ENCODE measurements around the gene KIAA1549.

Gene KIAA1549

DNA sequence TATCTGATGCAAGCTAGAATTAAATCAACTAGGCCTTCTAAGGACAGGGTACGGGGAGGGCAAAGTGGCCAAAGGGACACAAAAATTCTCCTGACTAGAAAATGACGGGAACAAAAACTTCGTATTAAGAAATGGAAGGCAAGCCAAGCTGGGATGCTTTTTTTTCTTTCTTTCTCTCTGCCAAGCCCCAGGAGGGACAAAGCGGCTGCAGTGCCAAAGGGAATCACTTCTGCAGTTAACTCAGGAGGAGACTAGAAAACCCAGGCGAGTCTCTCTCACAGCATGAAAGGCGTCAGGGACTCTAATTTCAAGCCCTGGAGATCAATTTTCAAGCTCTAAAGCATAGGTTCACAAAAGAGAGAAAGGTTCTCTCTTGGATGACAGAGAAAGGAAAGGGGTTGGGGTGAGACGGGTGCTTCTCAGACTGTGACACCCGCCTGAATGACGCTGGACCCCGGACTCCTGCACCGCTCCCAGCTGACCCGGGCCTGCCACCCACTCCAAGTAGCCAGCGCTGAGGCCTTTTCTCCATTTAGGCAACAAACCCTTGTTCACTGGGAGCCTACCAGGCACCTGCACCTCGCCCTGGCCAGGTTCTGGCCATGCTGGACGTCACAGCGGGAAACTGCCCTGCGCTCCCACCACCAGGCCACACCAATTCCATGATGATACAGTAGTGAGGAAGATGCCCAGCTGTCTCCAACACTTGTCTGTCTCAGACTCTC, 56.5 kb downstream of the KIAA1549 start:
- H3K4me3 ChIP-seq (ENCODE audit: low read depth, low read length), result no peak overlapping the region
- TF ChIP-seq, protein P1, sequence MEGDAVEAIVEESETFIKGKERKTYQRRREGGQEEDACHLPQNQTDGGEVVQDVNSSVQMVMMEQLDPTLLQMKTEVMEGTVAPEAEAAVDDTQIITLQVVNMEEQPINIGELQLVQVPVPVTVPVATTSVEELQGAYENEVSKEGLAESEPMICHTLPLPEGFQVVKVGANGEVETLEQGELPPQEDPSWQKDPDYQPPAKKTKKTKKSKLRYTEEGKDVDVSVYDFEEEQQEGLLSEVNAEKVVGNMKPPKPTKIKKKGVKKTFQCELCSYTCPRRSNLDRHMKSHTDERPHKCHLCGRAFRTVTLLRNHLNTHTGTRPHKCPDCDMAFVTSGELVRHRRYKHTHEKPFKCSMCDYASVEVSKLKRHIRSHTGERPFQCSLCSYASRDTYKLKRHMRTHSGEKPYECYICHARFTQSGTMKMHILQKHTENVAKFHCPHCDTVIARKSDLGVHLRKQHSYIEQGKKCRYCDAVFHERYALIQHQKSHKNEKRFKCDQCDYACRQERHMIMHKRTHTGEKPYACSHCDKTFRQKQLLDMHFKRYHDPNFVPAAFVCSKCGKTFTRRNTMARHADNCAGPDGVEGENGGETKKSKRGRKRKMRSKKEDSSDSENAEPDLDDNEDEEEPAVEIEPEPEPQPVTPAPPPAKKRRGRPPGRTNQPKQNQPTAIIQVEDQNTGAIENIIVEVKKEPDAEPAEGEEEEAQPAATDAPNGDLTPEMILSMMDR (conservative IDR thresholded peaks at IDR 0.05; ENCODE audit: low read depth, low read length), result no peak
- DNase-seq (ENCODE audit: low read depth), result no peak

DNA sequence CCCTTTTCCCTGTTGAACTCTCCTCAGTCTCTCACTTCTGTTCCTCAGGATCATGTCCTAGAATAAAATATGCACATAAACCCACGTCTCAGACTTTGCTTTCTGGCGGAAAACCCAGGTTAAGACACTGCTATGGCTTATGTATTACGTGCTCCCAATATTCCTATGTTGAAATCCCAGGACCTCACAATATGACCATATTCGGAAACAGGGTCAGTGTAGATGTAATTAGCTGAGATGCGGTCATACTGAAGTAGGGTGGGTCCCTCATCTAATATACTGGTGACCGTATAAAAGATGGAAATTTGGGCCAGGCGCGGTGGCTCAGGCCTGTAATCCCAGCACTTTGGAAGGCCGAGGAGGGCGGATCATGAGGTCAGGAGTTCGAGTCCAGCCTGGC, 59.9 kb downstream of the KIAA1549 start:
- no peak for DNase-seq (ENCODE audit: low read depth)

DNA sequence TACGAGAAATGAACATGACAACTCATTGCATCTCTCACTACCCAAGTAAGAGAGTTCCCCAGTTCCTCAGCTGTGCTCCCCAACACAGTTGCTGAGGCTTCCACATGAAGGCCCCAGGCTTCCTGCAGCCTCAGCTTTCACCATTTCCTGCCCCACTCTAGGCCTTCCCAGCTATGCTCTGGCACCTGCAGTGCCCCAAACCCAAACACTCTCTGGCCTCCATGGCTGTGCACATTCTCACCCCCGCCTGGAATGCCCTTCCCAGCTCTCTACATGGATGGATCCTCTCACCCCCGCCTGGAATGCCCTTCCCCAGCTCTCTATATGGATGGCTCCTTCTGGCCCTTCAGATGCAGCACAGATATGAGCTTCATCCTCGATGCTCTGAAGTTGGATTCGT, 61.3 kb downstream of the KIAA1549 start:
- H3K4me3 ChIP-seq (ENCODE audit: low read depth, low read length), result no peak overlapping the region
- no peak for DNase-seq (ENCODE audit: low read depth)
- TF ChIP-seq, protein P1 (conservative IDR thresholded peaks at IDR 0.05; ENCODE audit: low read depth, low read length), result no peak

More for the DNA sequence above, 59.9 kb downstream of the KIAA1549 start:
- TF ChIP-seq, protein P1 (conservative IDR thresholded peaks at IDR 0.05; ENCODE audit: low read depth, low read length), result no peak
- H3K4me3 ChIP-seq (ENCODE audit: low read depth, low read length), result no peak overlapping the region

DNA sequence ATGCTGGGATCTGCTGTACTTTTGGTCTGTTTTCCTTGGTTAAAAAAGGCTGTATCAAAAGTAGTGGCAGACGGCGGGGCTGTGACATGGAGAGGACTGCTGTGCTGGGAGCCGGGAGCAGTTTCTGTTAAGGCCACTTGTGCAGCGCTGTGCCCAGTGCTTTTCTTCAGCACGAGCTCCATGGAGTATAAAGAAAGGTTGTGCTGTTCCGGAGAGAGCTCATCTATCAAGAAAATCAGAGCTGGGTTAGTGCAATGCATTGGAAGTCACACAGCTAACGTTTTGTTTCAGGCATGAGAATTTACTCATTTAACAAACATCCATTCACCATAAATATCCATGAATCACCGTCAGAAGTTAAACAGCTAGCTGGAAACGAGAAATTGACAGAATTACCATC, 62.0 kb downstream of the KIAA1549 start:
- TF ChIP-seq, protein P1 (conservative IDR thresholded peaks at IDR 0.05; ENCODE audit: low read depth, low read length), result no peak
- DNase-seq (ENCODE audit: low read depth), result no peak
- H3K4me3 ChIP-seq (ENCODE audit: low read depth, low read length), result no peak overlapping the region

DNA sequence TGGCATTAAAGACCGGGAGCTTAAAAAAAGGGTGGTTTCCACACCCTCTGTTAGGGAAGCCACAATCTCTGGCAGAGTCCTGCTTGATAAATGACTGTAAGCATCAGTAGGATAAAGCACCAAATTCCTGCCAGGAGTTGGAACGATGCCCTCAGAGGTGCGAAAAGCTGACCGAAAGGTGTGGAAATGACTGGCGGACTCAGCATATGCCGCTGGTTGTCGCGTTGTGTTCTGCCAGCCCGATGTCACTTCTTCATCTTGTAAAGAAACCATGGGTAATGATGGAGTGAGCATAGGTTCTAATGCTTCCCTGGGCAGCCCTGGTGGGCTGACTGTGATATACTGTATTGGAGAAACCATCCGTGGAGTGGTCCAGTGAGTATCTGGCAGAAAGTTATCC, 62.4 kb downstream of the KIAA1549 start:
- H3K4me3 ChIP-seq (ENCODE audit: low read depth, low read length), result no peak overlapping the region
- TF ChIP-seq, protein P1 (conservative IDR thresholded peaks at IDR 0.05; ENCODE audit: low read depth, low read length), result no peak
- DNase-seq (ENCODE audit: low read depth), result no peak

DNA sequence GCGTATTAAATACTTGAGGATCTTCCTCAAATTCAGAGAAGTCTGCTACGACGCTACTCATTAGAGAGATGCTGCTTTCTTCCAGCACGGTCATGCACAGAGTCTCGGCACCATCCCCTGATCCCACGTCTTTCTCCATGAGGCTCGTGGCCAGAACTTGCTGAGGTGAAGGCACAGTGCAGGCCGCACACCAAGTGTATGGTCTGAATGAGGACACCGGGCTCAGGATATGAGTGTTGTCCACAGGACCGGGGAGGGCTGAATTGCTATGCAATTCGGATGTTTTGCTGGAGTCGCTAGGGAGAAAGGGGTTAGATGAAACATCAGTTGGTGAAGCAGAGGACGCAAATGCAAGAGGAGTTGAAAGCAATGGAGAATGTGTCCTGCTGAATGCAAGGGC, 63.0 kb downstream of the KIAA1549 start:
- no peak for DNase-seq (ENCODE audit: low read depth)
- TF ChIP-seq, protein P1 (conservative IDR thresholded peaks at IDR 0.05; ENCODE audit: low read depth, low read length), result no peak
- H3K4me3 ChIP-seq (ENCODE audit: low read depth, low read length), result no peak overlapping the region

DNA sequence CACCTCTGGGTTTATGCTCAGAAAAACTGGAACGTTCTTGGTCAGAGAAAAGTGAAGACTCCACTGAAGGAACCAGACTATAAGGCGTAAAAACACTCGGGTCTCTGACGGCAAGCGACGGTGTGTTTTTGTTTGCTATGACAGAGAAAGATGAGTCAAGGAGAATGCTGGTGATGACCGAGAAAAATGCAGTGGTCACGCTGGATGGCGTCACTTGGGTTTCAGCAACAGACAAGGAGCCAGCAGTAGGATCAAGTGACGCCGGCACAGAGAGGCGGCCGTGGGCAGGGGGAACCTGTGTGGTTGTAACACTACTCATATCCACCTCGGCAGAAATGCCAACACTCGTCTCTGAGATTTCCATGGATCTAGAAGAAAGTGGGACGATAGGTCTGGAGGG, 63.4 kb downstream of the KIAA1549 start:
- DNase-seq (ENCODE audit: low read depth), result no peak
- no peak overlapping the region for H3K4me3 ChIP-seq (ENCODE audit: low read depth, low read length)
- TF ChIP-seq, protein P1 (conservative IDR thresholded peaks at IDR 0.05; ENCODE audit: low read depth, low read length), result no peak

Data from choroid plexus epithelial cell (primary cell).